A549 (cell line): ENCODE results near the gene TXN.

ENCODE experiments used
- CBX8 ChIP-seq: fragments of 200-600 bp; sonication (generic); IDR thresholded peaks from 2 replicates; pipeline ENCODE4 v1.6.1; 2016
- CTCF ChIP-seq: fragments of >200 bp; sonication (Bioruptor Twin); formaldehyde crosslinking; IDR thresholded peaks from 3 replicates; pipeline ENCODE4 v1.5.1; 2016
- EP300 ChIP-seq, 2 experiments: fragments of >200 bp; sonication (Bioruptor Twin); formaldehyde crosslinking; IDR thresholded peaks; 2 replicates in 1 of 2; 3 replicates in 1 of 2; pipeline ENCODE4 v1.6.1; 2016 to 2017
- JUN ChIP-seq, 2 experiments: fragments of >200 bp; sonication (Bioruptor Twin); formaldehyde crosslinking; IDR thresholded peaks; 2 replicates in 1 of 2; 3 replicates in 1 of 2; pipeline ENCODE4 v1.6.1; 2016 to 2017
- KDM1A ChIP-seq: fragments of 200-600 bp; sonication (generic); IDR thresholded peaks from 2 replicates; pipeline ENCODE4 v1.6.1; 2016; ENCODE audit warnings: low read depth, mild to moderate bottlenecking
- MAFK ChIP-seq: fragments of 450-650 bp; IDR thresholded peaks from 2 replicates; pipeline ENCODE4 v1.6.1; 2014; ENCODE audit not compliant: partially characterized antibody
- NPAS2 ChIP-seq: fragments of 250-450 bp; sonication (Bioruptor Pico); IDR thresholded peaks from 2 replicates; pipeline ENCODE4 v1.8.0; 2022; ENCODE audit warnings: mild to moderate bottlenecking, moderate library complexity, borderline replicate concordance
- POLR2A ChIP-seq: IDR thresholded peaks from 2 replicates; pipeline ENCODE4 v1.6.1; 2012; ENCODE audit warnings: mild to moderate bottlenecking, low read length
- POLR2AphosphoS2 ChIP-seq: conservative IDR thresholded peaks from 2 replicates; pipeline ENCODE4 v1.6.1; 2012; ENCODE audit warnings: low read length, improper control_type of control experiment, inconsistent platforms
- RAD21 ChIP-seq, 2 experiments: fragments of >200 bp in 1 of 2; sonication (Bioruptor Twin) in 1 of 2; formaldehyde crosslinking in 1 of 2; IDR thresholded peaks in 1 of 2; conservative IDR thresholded peaks in 1 of 2; 2 replicates in 1 of 2; 3 replicates in 1 of 2; pipeline ENCODE4 v1.6.1; 2012 to 2018; ENCODE audit warnings: inconsistent platforms in 1 of 2
- RCOR1 ChIP-seq: fragments of 150-350 bp; IDR thresholded peaks from 2 replicates; pipeline ENCODE4 v1.6.1; 2014; ENCODE audit warnings: antibody characterized with exemption, low read length, low read depth
- SMC3 ChIP-seq: fragments of >200 bp; sonication (Bioruptor Twin); formaldehyde crosslinking; IDR thresholded peaks from 3 replicates; pipeline ENCODE4 v1.6.1; 2018; ENCODE audit warnings: inconsistent platforms
- TF ChIP-seq, protein P1 (sequence below): fragments of 150-350 bp; IDR thresholded peaks from 2 replicates; pipeline ENCODE4 v1.6.1; 2014; ENCODE audit warnings: low read depth, mild to moderate bottlenecking, low read length

DNA sequence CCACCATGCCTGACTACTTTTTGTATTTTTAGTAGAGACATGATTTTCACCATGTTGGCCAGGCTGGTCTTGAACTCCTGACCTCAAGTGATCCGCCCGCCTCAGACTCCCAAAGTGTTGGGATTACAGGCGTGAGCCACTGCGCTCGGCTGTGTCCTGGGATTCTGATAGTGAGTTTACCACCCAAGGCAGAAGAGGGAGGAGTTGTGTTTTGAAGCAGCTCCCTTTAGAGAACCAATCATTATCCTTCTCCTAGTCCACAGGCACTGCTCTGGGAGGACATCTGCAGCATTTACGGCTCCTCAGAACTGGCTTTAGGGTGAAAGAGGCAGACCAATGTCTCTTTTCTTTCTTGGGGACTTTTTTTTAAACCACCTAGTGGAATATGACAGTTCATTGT lies 54.1 kb downstream of the TXN start:
- TF ChIP-seq SMC3: no peak
- TF ChIP-seq CTCF: no peak
- no peak for TF ChIP-seq POLR2A
- no peak for TF ChIP-seq NPAS2 (CRISPR knock-in tag)
- no peak for TF ChIP-seq RAD21 (conservative IDR thresholded peaks at IDR 0.05 in 1 of 2, IDR thresholded peaks at IDR 0.05 in 1 of 2)
- TF ChIP-seq, protein P1, sequence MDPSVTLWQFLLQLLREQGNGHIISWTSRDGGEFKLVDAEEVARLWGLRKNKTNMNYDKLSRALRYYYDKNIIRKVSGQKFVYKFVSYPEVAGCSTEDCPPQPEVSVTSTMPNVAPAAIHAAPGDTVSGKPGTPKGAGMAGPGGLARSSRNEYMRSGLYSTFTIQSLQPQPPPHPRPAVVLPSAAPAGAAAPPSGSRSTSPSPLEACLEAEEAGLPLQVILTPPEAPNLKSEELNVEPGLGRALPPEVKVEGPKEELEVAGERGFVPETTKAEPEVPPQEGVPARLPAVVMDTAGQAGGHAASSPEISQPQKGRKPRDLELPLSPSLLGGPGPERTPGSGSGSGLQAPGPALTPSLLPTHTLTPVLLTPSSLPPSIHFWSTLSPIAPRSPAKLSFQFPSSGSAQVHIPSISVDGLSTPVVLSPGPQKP: no peak
- no peak for TF ChIP-seq JUN (IDR thresholded peaks at IDR 0.05)
- TF ChIP-seq RCOR1: no peak
- TF ChIP-seq MAFK: no peak
- no peak for TF ChIP-seq EP300 (IDR thresholded peaks at IDR 0.05)
- TF ChIP-seq CBX8: no peak
- TF ChIP-seq POLR2AphosphoS2: no peak
- TF ChIP-seq KDM1A: no peak
